Activated naive CD4-positive, alpha-beta T cell treated with anti-CD3 and anti-CD28 coated beads, Interleukin-2, amount 50 U/mL, for 24 hours (primary cell): ENCODE results near the gene GRID1.
"Not testable (repeated sequence)": the region's sequence is repeated elsewhere in the genome, so short reads cannot be mapped to it uniquely, and the experiment has no call there.

Experiments
- H3K27ac Mint-ChIP-seq: one replicate; pipeline ENCODE4 v1.8.0; 2021; ENCODE audit warnings: mild to moderate bottlenecking, mixed read lengths
- H3K27me3 Mint-ChIP-seq: one replicate; pipeline ENCODE4 v1.8.0; 2021; ENCODE audit warnings: mixed read lengths
- H3K36me3 Mint-ChIP-seq: one replicate; pipeline ENCODE4 v1.8.0; 2021; ENCODE audit warnings: mixed read lengths
- H3K4me1 Mint-ChIP-seq: one replicate; pipeline ENCODE4 v1.8.0; 2021; ENCODE audit warnings: mixed read lengths
- H3K4me3 Mint-ChIP-seq: one replicate; pipeline ENCODE4 v1.8.0; 2021; ENCODE audit warnings: mild to moderate bottlenecking, mixed read lengths
- H3K9me3 Mint-ChIP-seq: one replicate; pipeline ENCODE4 v1.8.0; 2021; ENCODE audit warnings: mixed read lengths

The GRID1 gene

GRCh38 chr10:86128360-86128759 lies 238.2 kb downstream of the GRID1 start:
- no peaks in the 10 kb centered on the region for H3K36me3 Mint-ChIP-seq
- no peaks in the 10 kb centered on the region for H3K9me3 Mint-ChIP-seq
- H3K27me3 Mint-ChIP-seq = peaks cover 5% of the 10 kb centered on the region
- no peak overlapping the region for H3K27ac Mint-ChIP-seq
- H3K4me3 Mint-ChIP-seq = no peak overlapping the region
- no peaks in the 10 kb centered on the region for H3K4me1 Mint-ChIP-seq

- H3K4me3 Mint-ChIP-seq = no peak overlapping the region
- no peaks in the 10 kb centered on the region for H3K36me3 Mint-ChIP-seq
- no peaks in the 10 kb centered on the region for H3K9me3 Mint-ChIP-seq
- H3K27ac Mint-ChIP-seq = no peak overlapping the region
- peaks cover 5% of the 10 kb centered on the region for H3K27me3 Mint-ChIP-seq
- H3K4me1 Mint-ChIP-seq = no peaks in the 10 kb centered on the region
Measured at GRCh38 chr10:86127274-86127819, 239.2 kb downstream of the GRID1 start.

GRCh38 chr10:86124734-86125133 lies 241.9 kb downstream of the GRID1 start:
- Mint-ChIP-seq H3K27ac (no peak overlapping the region), H3K9me3 (no peaks in the 10 kb centered on the region), H3K27me3 (peaks cover 3% of the 10 kb centered on the region), H3K4me1 (no peaks in the 10 kb centered on the region), H3K36me3 (no peaks in the 10 kb centered on the region), H3K4me3 (no peak overlapping the region)

- H3K9me3 Mint-ChIP-seq = no peaks in the 10 kb centered on the region
- H3K36me3 Mint-ChIP-seq = no peaks in the 10 kb centered on the region
- H3K4me3 Mint-ChIP-seq = no peak overlapping the region
- no peaks in the 10 kb centered on the region for H3K4me1 Mint-ChIP-seq
- peaks cover 3% of the 10 kb centered on the region for H3K27me3 Mint-ChIP-seq
- no peak overlapping the region for H3K27ac Mint-ChIP-seq
Measured at GRCh38 chr10:86123715-86124114, 242.9 kb downstream of the GRID1 start.

- H3K27ac Mint-ChIP-seq = no peak overlapping the region
- no peaks in the 10 kb centered on the region for H3K36me3 Mint-ChIP-seq
- H3K4me3 Mint-ChIP-seq = no peak overlapping the region
- H3K9me3 Mint-ChIP-seq = no peaks in the 10 kb centered on the region
- no peaks in the 10 kb centered on the region for H3K4me1 Mint-ChIP-seq
- H3K27me3 Mint-ChIP-seq = peaks cover 3% of the 10 kb centered on the region
Measured at GRCh38 chr10:86123304-86123703, 243.3 kb downstream of the GRID1 start.

GRCh38 chr10:86122646-86123045 lies 243.9 kb downstream of the GRID1 start:
- H3K36me3 Mint-ChIP-seq = no peaks in the 10 kb centered on the region
- H3K4me3 Mint-ChIP-seq = no peak overlapping the region

GRCh38 chr10:86121200-86121599 lies 245.4 kb downstream of the GRID1 start:
- Mint-ChIP-seq H3K27ac (no peak overlapping the region), H3K9me3 (no peaks in the 10 kb centered on the region), H3K36me3 (no peaks in the 10 kb centered on the region), H3K4me3 (no peak overlapping the region), H3K4me1 (no peaks in the 10 kb centered on the region), H3K27me3 (peaks cover 3% of the 10 kb centered on the region)

More at GRCh38 chr10:86122646-86123045, 243.9 kb downstream of the GRID1 start:
- H3K27ac Mint-ChIP-seq = no peak overlapping the region
- no peaks in the 10 kb centered on the region for H3K4me1 Mint-ChIP-seq
- H3K9me3 Mint-ChIP-seq = no peaks in the 10 kb centered on the region
- peaks cover 3% of the 10 kb centered on the region for H3K27me3 Mint-ChIP-seq

- H3K4me1 Mint-ChIP-seq = no peaks in the 10 kb centered on the region
- H3K9me3 Mint-ChIP-seq = no peaks in the 10 kb centered on the region
- no peaks in the 10 kb centered on the region for H3K27me3 Mint-ChIP-seq
- no peak overlapping the region for H3K4me3 Mint-ChIP-seq
- H3K27ac Mint-ChIP-seq = no peak overlapping the region
- no peaks in the 10 kb centered on the region for H3K36me3 Mint-ChIP-seq
Measured at GRCh38 chr10:86117051-86117450, 249.5 kb downstream of the GRID1 start.

GRCh38 chr10:86113983-86114382 lies 252.6 kb downstream of the GRID1 start:
- Mint-ChIP-seq H3K9me3 (no peaks in the 10 kb centered on the region), H3K4me1 (no peaks in the 10 kb centered on the region), H3K27me3 (no peaks in the 10 kb centered on the region), H3K27ac (no peak overlapping the region), H3K36me3 (no peaks in the 10 kb centered on the region), H3K4me3 (no peak overlapping the region)

GRCh38 chr10:86113501-86113900 lies 253.1 kb downstream of the GRID1 start:
- H3K9me3 Mint-ChIP-seq = no peaks in the 10 kb centered on the region
- no peaks in the 10 kb centered on the region for H3K36me3 Mint-ChIP-seq
- no peaks in the 10 kb centered on the region for H3K4me1 Mint-ChIP-seq
- H3K4me3 Mint-ChIP-seq = no peak overlapping the region
- no peak overlapping the region for H3K27ac Mint-ChIP-seq
- H3K27me3 Mint-ChIP-seq = no peaks in the 10 kb centered on the region

- H3K9me3 Mint-ChIP-seq = no peaks in the 10 kb centered on the region
- H3K27me3 Mint-ChIP-seq = no peaks in the 10 kb centered on the region
- H3K4me1 Mint-ChIP-seq = no peaks in the 10 kb centered on the region
- H3K27ac Mint-ChIP-seq = no peak overlapping the region
- H3K4me3 Mint-ChIP-seq = no peak overlapping the region
- no peaks in the 10 kb centered on the region for H3K36me3 Mint-ChIP-seq
Measured at GRCh38 chr10:86113044-86113443, 253.6 kb downstream of the GRID1 start.

GRCh38 chr10:86111902-86112545 lies 254.6 kb downstream of the GRID1 start:
- Mint-ChIP-seq H3K36me3 (no peaks in the 10 kb centered on the region), H3K27ac (no peak overlapping the region), H3K4me3 (no peak overlapping the region), H3K4me1 (no peaks in the 10 kb centered on the region), H3K9me3 (no peaks in the 10 kb centered on the region), H3K27me3 (no peaks in the 10 kb centered on the region)

GRCh38 chr10:86110156-86110786 lies 256.3 kb downstream of the GRID1 start:
- Mint-ChIP-seq H3K4me1 (no peaks in the 10 kb centered on the region), H3K4me3 (no peak overlapping the region), H3K27me3 (no peaks in the 10 kb centered on the region), H3K36me3 (no peaks in the 10 kb centered on the region), H3K9me3 (no peaks in the 10 kb centered on the region), H3K27ac (no peak overlapping the region)

- Mint-ChIP-seq H3K36me3 (no peaks in the 10 kb centered on the region), H3K4me1 (no peaks in the 10 kb centered on the region), H3K27ac (no peak overlapping the region), H3K4me3 (no peak overlapping the region), H3K9me3 (no peaks in the 10 kb centered on the region), H3K27me3 (no peaks in the 10 kb centered on the region)
Measured at GRCh38 chr10:86109421-86109820, 257.2 kb downstream of the GRID1 start.

- Mint-ChIP-seq H3K36me3 (no peaks in the 10 kb centered on the region), H3K4me3 (no peak overlapping the region), H3K9me3 (no peaks in the 10 kb centered on the region), H3K4me1 (no peaks in the 10 kb centered on the region), H3K27ac (no peak overlapping the region), H3K27me3 (no peaks in the 10 kb centered on the region)
Measured at GRCh38 chr10:86108696-86109095, 257.9 kb downstream of the GRID1 start.

GRCh38 chr10:86107611-86108310 lies 258.8 kb downstream of the GRID1 start:
- H3K4me3 Mint-ChIP-seq, H3K9me3 Mint-ChIP-seq, H3K27me3 Mint-ChIP-seq, H3K27ac Mint-ChIP-seq, H3K4me1 Mint-ChIP-seq, H3K36me3 Mint-ChIP-seq: not testable (repeated sequence)
